Measurements from ENCODE around the gene DBNL.

Gene DBNL

GRCh38 chr7:44083796-44084195, 39.3 kb downstream of the DBNL start:
- Mint-ChIP-seq H3K36me3 (ENCODE audit: low read depth) (peaks cover 7% of the 10 kb centered on the region), H3K4me1 (peaks cover 76% of the 10 kb centered on the region), H3K27me3 (ENCODE audit: low read depth, poor library complexity) (peaks cover 10% of the 10 kb centered on the region), H3K4me3 (peak overlapping the region; percentile 59), H3K9me3 (no peaks in the 10 kb centered on the region), H3K27ac (no peak overlapping the region)
- TF ChIP-seq CTCF (IDR thresholded peaks at IDR 0.05), result no peak
- no peak for DNase-seq

GRCh38 chr7:44084701-44085100, 40.2 kb downstream of the DBNL start:
- Mint-ChIP-seq H3K27ac (no peak overlapping the region), H3K36me3 (ENCODE audit: low read depth) (peaks cover 7% of the 10 kb centered on the region), H3K4me3 (no peak overlapping the region), H3K9me3 (no peaks in the 10 kb centered on the region), H3K4me1 (peaks cover 68% of the 10 kb centered on the region), H3K27me3 (ENCODE audit: low read depth, poor library complexity) (peaks cover 10% of the 10 kb centered on the region)
- no peak for DNase-seq
- TF ChIP-seq CTCF (IDR thresholded peaks at IDR 0.05), result no peak

GRCh38 chr7:44085546-44085945, 41.0 kb downstream of the DBNL start:
- H3K9me3 Mint-ChIP-seq, result no peaks in the 10 kb centered on the region
- H3K27me3 Mint-ChIP-seq (ENCODE audit: low read depth, poor library complexity), result peaks cover 10% of the 10 kb centered on the region
- H3K27ac Mint-ChIP-seq, result no peak overlapping the region
- TF ChIP-seq CTCF (IDR thresholded peaks at IDR 0.05), result no peak
- H3K4me3 Mint-ChIP-seq, result no peak overlapping the region
- peaks cover 63% of the 10 kb centered on the region for H3K4me1 Mint-ChIP-seq
- peaks cover 7% of the 10 kb centered on the region for H3K36me3 Mint-ChIP-seq (ENCODE audit: low read depth)
- DNase-seq, result no peak

- Mint-ChIP-seq H3K27me3 (ENCODE audit: low read depth, poor library complexity) (peaks cover 15% of the 10 kb centered on the region), H3K9me3 (no peaks in the 10 kb centered on the region), H3K36me3 (ENCODE audit: low read depth) (no peaks in the 10 kb centered on the region), H3K4me3 (no peak overlapping the region), H3K27ac (no peak overlapping the region), H3K4me1 (peaks cover 52% of the 10 kb centered on the region)
- no peak for DNase-seq
- no peak for TF ChIP-seq CTCF (IDR thresholded peaks at IDR 0.05)
These were observed 42.1 kb downstream of the DBNL start for GRCh38 chr7:44086627-44087026.

- Mint-ChIP-seq H3K4me1 (peaks cover 54% of the 10 kb centered on the region), H3K27ac (no peak overlapping the region), H3K4me3 (no peak overlapping the region), H3K36me3 (ENCODE audit: low read depth) (no peaks in the 10 kb centered on the region), H3K27me3 (ENCODE audit: low read depth, poor library complexity) (peaks cover 23% of the 10 kb centered on the region), H3K9me3 (peaks cover 3% of the 10 kb centered on the region)
- DNase-seq, result no peak
- no peak for TF ChIP-seq CTCF (IDR thresholded peaks at IDR 0.05)
These were observed 43.7 kb downstream of the DBNL start for GRCh38 chr7:44087911-44088838.

All from nephron progenitor cell (in vitro differentiated cells).